GM12891 (cell line): ENCODE data around the gene RAMP3.

Experiments
- PAX5 ChIP-seq: IDR thresholded peaks from 2 replicates; pipeline ENCODE4 v1.6.1; 2011; ENCODE audit warnings: low read length, moderate library complexity, mild to moderate bottlenecking; ENCODE audit not compliant: insufficient read depth, severe bottlenecking
- POLR2A ChIP-seq: IDR thresholded peaks from 2 replicates; pipeline ENCODE4 v1.6.1; 2011; ENCODE audit warnings: low read depth, low read length, control low read depth
- POLR2AphosphoS5 ChIP-seq: IDR thresholded peaks from 2 replicates; pipeline ENCODE4 v1.6.1; 2011; ENCODE audit warnings: low read depth, low read length, control low read depth
- SPI1 ChIP-seq: IDR thresholded peaks from 2 replicates; pipeline ENCODE4 v1.6.1; 2011; ENCODE audit warnings: low read depth, low read length, control low read depth
- TAF1 ChIP-seq: IDR thresholded peaks from 2 replicates; pipeline ENCODE4 v1.6.1; 2011; ENCODE audit warnings: low read depth, low read length, control low read depth

GRCh38 chr7:45181286-45181960 lies 23.8 kb downstream of the RAMP3 start:
- TF ChIP-seq POLR2A (no peak), POLR2AphosphoS5 (no peak), TAF1 (no peak), SPI1 (no peak), PAX5 (no peak)
